OCI-LY1 (cell line): Measurements from ENCODE around the gene PLA2G2F.

ENCODE experiments used
- H2AFZ ChIP-seq: fragments of 200-600 bp; sonication (generic), shearing (Covaris generic); 2 replicates; pipeline ENCODE4 v1.6.0; 2014; ENCODE audit warnings: antibody characterized with exemption, mild to moderate bottlenecking, low read length
- H3F3A ChIP-seq: fragments of 200-600 bp; sonication (generic), shearing (Covaris generic); 2 replicates; pipeline ENCODE4 v1.6.0; 2014; ENCODE audit warnings: mild to moderate bottlenecking, antibody characterized with exemption, low read length, moderate library complexity; ENCODE audit not compliant: insufficient read depth
- H3K27ac ChIP-seq: fragments of 200-600 bp; sonication (generic); 2 replicates; pipeline ENCODE4 v1.5.1; 2014; ENCODE audit warnings: low read length, mixed run types, mild to moderate bottlenecking, low read depth; ENCODE audit not compliant: poor library complexity, severe bottlenecking
- H3K27me3 ChIP-seq: fragments of 200-600 bp; sonication (generic); 2 replicates; pipeline ENCODE4 v1.6.0; 2014; ENCODE audit warnings: antibody characterized with exemption, mild to moderate bottlenecking, low read length, moderate library complexity; ENCODE audit not compliant: insufficient read depth
- H3K36me3 ChIP-seq: fragments of 200-600 bp; sonication (generic); 2 replicates; pipeline ENCODE4 v1.6.1; 2014; ENCODE audit warnings: mild to moderate bottlenecking, antibody characterized with exemption, low read length, moderate library complexity, mixed read lengths; ENCODE audit not compliant: insufficient read depth
- H3K4me1 ChIP-seq: fragments of 200-600 bp; sonication (generic); 2 replicates; pipeline ENCODE4 v1.5.1; 2014; ENCODE audit warnings: mild to moderate bottlenecking, low read length, moderate library complexity; ENCODE audit not compliant: insufficient read depth, severe bottlenecking
- H3K4me2 ChIP-seq: fragments of 200-600 bp; sonication (generic), shearing (Covaris generic); 2 replicates; pipeline ENCODE4 v1.6.1; 2014; ENCODE audit warnings: low read length
- H3K4me3 ChIP-seq: fragments of 200-600 bp; sonication (generic); 2 replicates; pipeline ENCODE4 v1.5.1; 2014; ENCODE audit warnings: low read length, low read depth, mild to moderate bottlenecking, mixed read lengths; ENCODE audit not compliant: poor library complexity, severe bottlenecking
- H3K79me2 ChIP-seq: fragments of 200-600 bp; shearing (Covaris generic); 2 replicates; pipeline ENCODE4 v1.6.1; 2016; ENCODE audit warnings: mixed run types, low read length, mixed read lengths; ENCODE audit not compliant: insufficient read depth
- H3K9ac ChIP-seq: fragments of 200-600 bp; sonication (generic), shearing (Covaris generic); 2 replicates; pipeline ENCODE4 v1.6.1; 2014; ENCODE audit warnings: mild to moderate bottlenecking, low read length, mixed read lengths
- H3K9me2 ChIP-seq: fragments of 200-600 bp; sonication (generic), shearing (Covaris generic); 2 replicates; pipeline ENCODE4 v1.6.1; 2014; ENCODE audit warnings: low read depth, mild to moderate bottlenecking, low read length, mixed read lengths
- H3K9me3 ChIP-seq: fragments of 200-600 bp; shearing (Covaris generic); 2 replicates; pipeline ENCODE4 v1.6.1; 2014; ENCODE audit warnings: low read length, mixed read lengths
- H4K20me1 ChIP-seq: fragments of 200-600 bp; sonication (generic), shearing (Covaris generic); 2 replicates; pipeline ENCODE4 v1.6.0; 2016; ENCODE audit warnings: mild to moderate bottlenecking, low read length; ENCODE audit not compliant: insufficient read depth
- EZH2 ChIP-seq: fragments of 200-600 bp; sonication (generic), shearing (Covaris generic); IDR thresholded peaks from 2 replicates; pipeline ENCODE4 v1.8.0; 2017; ENCODE audit warnings: borderline replicate concordance, mixed run types, mild to moderate bottlenecking, antibody characterized with exemption, low read length, moderate library complexity, mixed read lengths
- TF ChIP-seq, protein P1 (sequence below): fragments of 200-600 bp; sonication (generic), shearing (Covaris generic); IDR thresholded peaks from 2 replicates; pipeline ENCODE4 v1.5.1; 2017; ENCODE audit warnings: mild to moderate bottlenecking, antibody characterized with exemption, low read length, moderate library complexity, mixed read lengths

Gene PLA2G2F

DNA sequence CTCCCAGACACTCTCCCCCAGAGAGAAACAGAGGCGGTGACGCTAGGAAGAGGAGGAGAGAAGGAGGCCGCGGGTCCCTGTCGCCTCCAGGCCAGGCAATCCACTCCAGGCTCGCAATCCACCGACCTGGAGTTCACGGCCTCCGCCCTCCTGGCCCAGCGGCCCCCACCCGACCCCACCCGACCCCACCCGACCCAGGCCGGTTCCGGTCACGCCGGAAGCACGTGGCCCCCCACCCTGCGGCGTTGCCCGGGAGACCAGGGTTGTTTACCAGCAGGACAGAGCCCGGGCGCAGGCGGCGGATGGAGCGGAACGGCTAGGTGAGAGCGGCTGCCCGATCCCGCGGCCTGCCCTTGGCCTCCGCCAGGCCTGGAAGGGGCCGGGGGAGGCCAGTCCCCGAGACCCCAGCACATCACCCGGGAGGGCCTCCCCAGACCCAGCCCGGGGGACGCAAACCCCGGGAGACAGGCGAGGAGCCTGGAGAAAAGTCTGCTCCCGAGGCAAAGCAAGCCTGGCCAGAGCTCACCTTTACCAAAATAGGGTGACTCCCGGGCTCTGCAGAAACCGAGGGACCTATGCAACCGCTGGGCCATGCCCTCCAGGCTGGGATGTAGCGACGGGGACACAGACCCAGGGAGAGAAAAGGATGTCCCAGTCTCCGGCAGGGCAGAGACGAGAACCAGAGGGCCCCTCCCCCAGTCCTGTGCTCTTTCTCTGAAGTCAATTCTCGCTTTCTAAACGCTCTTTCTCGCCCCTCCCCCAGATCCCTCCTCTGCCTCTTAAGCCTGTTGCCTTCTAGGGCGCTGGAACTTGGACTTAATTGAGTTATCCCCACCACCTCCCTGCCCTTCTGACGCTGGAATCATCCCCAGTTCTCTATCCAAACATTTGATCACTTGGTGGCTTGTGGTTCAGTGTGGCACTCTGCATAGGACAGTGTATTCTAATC is 47.0 kb downstream of the PLA2G2F start, which contains the start of the genes PLA2G2C and UBXN10:
TSS of gene PLA2G2C (minus strand) at position 685 of the 949 bp plus-strand sequence. CDS start 9,155 bp downstream, outside the sequence.
TSS of gene UBXN10 (plus strand) at position 263 of the 949 bp plus-strand sequence. CDS start 4,466 bp downstream, outside the sequence.
- H3K9me2 ChIP-seq: no peaks in the 10 kb centered on the region

GRCh38 chr1:20187103-20187812 is 48.1 kb downstream of the PLA2G2F start:
- Histone ChIP-seq H3K9ac (no peak overlapping the region), H3K27ac (no peak overlapping the region), H2AFZ (no peak overlapping the region), H3K36me3 (no peaks in the 10 kb centered on the region), H3F3A (no peaks in the 10 kb centered on the region), H3K9me3 (no peaks in the 10 kb centered on the region), H3K79me2 (no peaks in the 10 kb centered on the region), H3K4me2 (no peak overlapping the region), H3K4me1 (no peaks in the 10 kb centered on the region), H3K4me3 (no peak overlapping the region), H3K27me3 (no peaks in the 10 kb centered on the region), H4K20me1 (no peaks in the 10 kb centered on the region), H3K9me2 (no peaks in the 10 kb centered on the region)
- TF ChIP-seq, protein P1, sequence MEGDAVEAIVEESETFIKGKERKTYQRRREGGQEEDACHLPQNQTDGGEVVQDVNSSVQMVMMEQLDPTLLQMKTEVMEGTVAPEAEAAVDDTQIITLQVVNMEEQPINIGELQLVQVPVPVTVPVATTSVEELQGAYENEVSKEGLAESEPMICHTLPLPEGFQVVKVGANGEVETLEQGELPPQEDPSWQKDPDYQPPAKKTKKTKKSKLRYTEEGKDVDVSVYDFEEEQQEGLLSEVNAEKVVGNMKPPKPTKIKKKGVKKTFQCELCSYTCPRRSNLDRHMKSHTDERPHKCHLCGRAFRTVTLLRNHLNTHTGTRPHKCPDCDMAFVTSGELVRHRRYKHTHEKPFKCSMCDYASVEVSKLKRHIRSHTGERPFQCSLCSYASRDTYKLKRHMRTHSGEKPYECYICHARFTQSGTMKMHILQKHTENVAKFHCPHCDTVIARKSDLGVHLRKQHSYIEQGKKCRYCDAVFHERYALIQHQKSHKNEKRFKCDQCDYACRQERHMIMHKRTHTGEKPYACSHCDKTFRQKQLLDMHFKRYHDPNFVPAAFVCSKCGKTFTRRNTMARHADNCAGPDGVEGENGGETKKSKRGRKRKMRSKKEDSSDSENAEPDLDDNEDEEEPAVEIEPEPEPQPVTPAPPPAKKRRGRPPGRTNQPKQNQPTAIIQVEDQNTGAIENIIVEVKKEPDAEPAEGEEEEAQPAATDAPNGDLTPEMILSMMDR: no peak

More for the DNA sequence above, 47.0 kb downstream of the PLA2G2F start, which contains the start of the genes PLA2G2C and UBXN10:
- H2AFZ ChIP-seq: no peak within 1 kb of the TSS
- H3K27ac ChIP-seq: no peak within 1 kb of the TSS
- no peaks in the 10 kb centered on the region for H4K20me1 ChIP-seq
- no peaks in the 10 kb centered on the region for H3K79me2 ChIP-seq
- H3K4me2 ChIP-seq: no peak within 1 kb of the TSS
- H3K27me3 ChIP-seq: no peaks in the 10 kb centered on the region
- H3K9me3 ChIP-seq: no peaks in the 10 kb centered on the region
- TF ChIP-seq, protein P1: no peak
- no peak for TF ChIP-seq EZH2
- no peaks in the 10 kb centered on the region for H3K4me1 ChIP-seq
- H3K9ac ChIP-seq: no peak within 1 kb of the TSS
- H3K36me3 ChIP-seq: no peaks in the 10 kb centered on the region
- no peaks in the 10 kb centered on the region for H3F3A ChIP-seq
- H3K4me3 ChIP-seq: no peak within 1 kb of the TSS

DNA sequence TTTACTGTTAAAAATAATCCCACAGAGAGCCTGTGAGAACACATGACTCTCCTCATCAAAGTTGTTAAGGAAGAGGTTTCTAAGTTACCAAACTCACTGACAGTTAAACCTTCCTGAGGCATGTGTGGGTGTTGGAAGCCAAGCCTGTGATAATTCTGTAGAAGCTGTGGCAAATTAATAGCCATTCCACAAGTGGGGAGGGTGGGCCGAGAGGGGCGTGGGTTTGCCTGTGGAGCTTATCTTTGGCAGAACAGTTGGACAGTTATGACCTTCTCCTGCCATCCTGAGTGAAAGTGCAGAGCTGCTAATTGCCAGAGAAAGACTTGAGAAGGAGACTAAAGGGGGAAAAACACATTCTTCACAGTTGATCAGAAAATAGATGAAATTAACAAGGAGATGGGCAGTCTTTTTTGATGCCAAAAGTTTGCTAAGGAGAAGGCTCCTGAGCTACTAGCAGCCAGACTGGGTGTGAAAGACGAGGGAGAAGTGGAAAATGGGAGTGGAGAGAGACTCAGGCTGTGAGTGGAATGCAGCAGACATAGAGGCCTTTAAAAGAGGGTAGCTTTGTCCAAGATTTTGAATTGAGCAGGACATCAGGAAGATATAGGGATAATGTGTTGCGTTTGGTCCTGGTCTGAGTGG is 48.8 kb downstream of the PLA2G2F start:
- Histone ChIP-seq H3K27me3 (no peaks in the 10 kb centered on the region), H3K4me2 (no peak overlapping the region), H3K4me3 (no peak overlapping the region), H3F3A (no peaks in the 10 kb centered on the region), H3K9me3 (no peaks in the 10 kb centered on the region), H3K4me1 (no peaks in the 10 kb centered on the region), H3K27ac (no peak overlapping the region), H2AFZ (no peak overlapping the region), H3K79me2 (no peaks in the 10 kb centered on the region), H3K9ac (no peak overlapping the region), H4K20me1 (no peaks in the 10 kb centered on the region), H3K9me2 (no peaks in the 10 kb centered on the region), H3K36me3 (no peaks in the 10 kb centered on the region)
- TF ChIP-seq, protein P1: no peak
- no peak for TF ChIP-seq EZH2
